GM18517 (cell line): Measurements from ENCODE around the gene ZNF576.
"Not testable (repeated sequence)": the region's sequence is repeated elsewhere in the genome, so short reads cannot be mapped to it uniquely, and the experiment has no call there.

Experiments
- ATAC-seq: cut with Tn5 transposase; IDR thresholded peaks from one replicate; pipeline ENCODE4 v1.9.1; 2021; ENCODE audit warnings: mild to moderate bottlenecking, moderate library complexity; ENCODE audit not compliant: unreplicated experiment

ZNF576 gene

DNA sequence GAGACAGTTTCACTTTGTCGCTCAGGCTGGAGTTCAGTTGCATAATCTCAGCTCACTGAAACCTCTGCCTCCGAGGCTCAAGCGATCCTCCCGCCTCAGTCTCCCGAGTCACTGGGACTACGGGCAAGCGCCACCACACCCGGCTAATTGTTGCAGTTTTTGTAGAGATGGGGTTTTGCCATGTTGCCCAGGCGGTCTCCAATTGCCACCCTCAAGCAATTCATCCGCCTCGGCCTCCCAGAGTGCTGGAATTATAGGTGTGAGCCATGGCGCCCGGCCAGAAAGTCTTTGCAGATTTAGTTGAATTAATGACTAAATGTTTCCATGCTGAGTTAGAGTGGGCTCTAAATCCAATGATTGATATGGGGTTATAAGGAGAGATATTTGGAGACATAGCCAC lies 47.8 kb downstream of the ZNF576 start:
- no peak for ATAC-seq

- ATAC-seq, result no peak
Measured at GRCh38 chr19:43648633-43649032, 52.2 kb downstream of the ZNF576 start.

GRCh38 chr19:43649514-43649913 lies 53.1 kb downstream of the ZNF576 start:
- no peak for ATAC-seq

DNA sequence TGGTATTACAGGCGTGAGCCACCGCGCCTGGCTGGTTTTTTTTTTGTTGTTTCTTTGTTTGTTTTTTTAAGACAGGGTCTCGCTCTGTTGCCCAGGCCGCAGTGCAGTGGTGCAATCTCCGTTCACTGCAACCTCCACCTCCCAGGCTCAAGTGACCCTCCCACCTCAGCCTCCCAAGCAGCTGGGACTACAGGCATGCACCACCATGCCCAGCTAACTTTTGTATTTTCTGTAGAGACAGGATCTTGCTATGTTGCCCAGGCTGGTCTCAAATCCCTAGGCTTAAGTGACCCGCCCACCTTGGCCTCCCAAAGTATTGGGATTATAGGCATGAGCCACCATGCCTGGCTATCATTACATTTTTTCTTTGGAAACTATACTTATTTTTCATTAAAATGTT lies 53.9 kb downstream of the ZNF576 start:
- not testable (repeated sequence) for ATAC-seq
